Cerebellar nuclear complex (tissue), 1 donor: ENCODE data around the gene PIR.

Source experiments
- DNase-seq, 2 experiments: peaks; one replicate each; lab custom pipeline; 2025; lab: John Stamatoyannopoulos, UW

The PIR gene

GRCh38 chrX:15483891-15484290 lies 9.2 kb downstream of the PIR start:
- DNase-seq, result no peak

DNA sequence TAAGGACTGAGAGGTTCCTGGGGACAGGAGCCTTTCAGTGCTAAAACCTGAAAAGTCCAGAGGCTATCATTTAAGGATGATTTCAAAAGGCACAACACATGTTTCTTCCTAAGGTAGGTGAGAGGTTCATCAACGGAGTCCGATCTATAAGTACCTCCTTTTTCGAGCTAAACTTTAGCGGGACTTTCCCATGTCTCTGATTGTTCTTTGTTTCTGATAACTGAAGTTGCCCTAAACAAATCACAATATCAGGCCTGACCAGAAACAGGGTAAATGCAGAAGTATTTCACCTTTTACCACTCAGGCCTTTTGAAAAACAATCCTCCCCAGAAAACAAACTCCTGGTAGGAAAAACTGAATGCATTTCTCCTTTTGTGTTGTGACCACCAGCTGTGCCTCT lies 17.6 kb downstream of the PIR start:
- DNase-seq, result no peak

- DNase-seq, result no peak
Measured at GRCh38 chrX:15475021-15475420, 18.1 kb downstream of the PIR start.

- no peak for DNase-seq
Measured at GRCh38 chrX:15474028-15474427, 19.1 kb downstream of the PIR start.

DNA sequence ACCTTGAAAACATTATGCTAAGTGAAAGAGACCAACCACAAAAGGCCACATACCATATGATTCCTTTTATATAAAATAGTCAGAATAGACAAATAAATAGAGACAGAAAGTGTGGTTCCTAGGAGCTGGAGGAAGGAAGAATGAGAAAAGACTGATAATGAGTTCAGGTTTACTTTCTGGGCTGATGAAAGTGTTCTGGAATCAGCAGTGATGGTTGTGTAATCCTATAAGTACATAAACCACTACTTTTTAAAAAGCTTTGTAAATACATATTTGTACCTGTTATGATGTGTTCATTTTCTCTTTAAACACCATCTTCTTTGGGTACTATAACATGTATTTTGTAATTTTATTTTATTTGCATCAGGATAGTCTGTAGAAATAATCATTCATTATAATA lies 20.6 kb downstream of the PIR start:
- no peak for DNase-seq

DNA sequence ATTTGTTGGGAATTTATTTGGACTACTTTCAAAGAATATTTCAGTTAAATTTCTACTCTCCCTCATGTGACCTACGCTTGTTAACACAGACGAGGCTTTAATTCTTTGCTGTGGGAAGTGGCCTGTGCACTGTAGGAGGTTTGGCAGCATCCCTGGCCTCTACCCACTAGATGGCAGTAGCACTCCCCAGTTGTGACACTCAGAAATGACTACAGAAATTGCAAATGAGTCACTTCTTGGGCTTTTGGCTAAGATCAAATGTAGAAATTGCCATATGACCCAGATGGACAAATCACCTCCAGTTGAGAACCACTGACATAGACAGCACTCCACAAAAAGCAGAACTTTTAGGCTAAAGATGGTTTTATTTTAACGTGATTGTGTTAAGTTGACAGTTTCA lies 22.1 kb downstream of the PIR start:
- no peak for DNase-seq

GRCh38 chrX:15469613-15470012 lies 23.5 kb downstream of the PIR start:
- DNase-seq, result no peak

GRCh38 chrX:15468036-15468435 lies 25.1 kb downstream of the PIR start:
- no peak for DNase-seq

DNA sequence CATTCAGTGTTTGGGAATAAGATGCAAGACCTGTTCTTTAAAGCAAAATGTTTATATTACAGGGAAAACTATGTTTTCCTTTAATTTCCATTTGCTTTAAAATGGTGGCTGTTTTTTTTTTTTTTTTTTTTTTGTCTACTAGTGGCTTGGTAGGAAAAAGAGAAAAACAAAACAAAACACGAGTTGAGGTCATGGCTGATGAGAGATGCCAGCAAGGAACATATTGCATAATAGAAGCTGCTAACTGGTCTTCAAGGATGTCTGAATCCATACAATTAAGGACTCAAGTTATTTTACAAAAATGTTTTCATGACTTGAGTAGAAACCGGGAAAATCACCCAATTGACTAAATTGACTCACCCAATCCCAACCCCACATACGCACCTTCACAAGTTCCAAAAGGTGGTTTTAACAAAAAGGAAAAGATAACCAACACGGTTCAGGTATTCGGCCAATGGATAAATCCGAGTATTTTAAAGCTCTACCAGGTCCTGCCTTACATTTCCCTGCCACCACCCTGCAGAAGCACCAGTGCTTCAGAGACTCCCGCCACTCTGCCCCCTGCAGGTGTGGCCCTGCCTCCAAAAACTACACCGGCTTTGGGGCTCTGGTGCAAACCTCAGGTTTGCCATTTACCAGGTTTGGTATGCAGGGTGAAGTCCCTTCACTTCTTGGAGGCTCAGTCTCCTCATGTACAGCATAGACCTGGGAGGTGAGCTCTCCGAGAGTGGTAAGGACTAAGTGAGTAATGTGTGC lies 27.1 kb downstream of the PIR start:
- DNase-seq, result no peak

GRCh38 chrX:15465347-15465746 lies 27.8 kb downstream of the PIR start:
- DNase-seq, result no peak

- no peak for DNase-seq
Measured at GRCh38 chrX:15464704-15465103, 28.4 kb downstream of the PIR start.

DNA sequence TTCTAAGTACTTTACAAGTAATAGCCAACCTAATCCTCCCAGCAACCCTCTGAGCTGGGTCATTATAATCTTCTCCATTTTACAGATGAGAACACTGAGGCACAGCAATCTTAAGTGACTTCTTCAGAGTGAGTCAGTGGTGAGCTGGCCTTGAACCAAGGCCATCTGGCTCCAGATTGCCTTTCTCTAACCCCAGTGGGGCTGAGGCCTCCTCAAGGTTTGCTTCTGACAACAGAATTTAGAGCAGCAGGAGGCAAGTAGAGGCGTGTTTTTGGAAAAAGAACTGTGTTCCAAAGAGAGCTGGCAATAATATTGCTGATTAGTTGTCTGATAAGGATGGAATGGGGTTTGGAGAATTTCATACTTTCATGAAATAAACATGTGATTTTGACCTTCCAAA lies 41.2 kb downstream of the PIR start:
- no peak for DNase-seq

GRCh38 chrX:15448010-15448639 lies 45.0 kb downstream of the PIR start:
- no peak for DNase-seq

DNA sequence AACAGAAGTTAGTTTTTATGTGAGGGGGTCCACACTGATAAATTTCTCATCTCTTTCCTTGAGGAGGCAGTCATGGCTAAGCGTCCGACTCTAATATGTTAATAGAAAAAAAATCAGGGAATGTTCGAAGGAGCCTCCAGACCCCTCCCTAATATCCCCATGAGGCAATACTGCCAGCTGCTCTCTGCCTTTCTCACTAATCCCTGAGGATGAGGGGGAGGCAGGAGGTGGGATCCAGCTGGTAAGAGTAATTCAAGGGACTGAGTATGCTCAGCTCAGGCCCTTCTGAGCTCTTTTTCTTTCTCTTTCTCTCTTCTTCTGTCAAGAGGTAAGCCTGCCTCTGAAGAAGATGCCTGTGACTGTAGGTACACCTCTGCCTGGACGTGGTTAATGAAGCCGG lies 51.7 kb downstream of the PIR start:
- no peak for DNase-seq

- DNase-seq, result no peak
Measured at GRCh38 chrX:15438332-15438731, 54.8 kb downstream of the PIR start.

GRCh38 chrX:15437724-15438123 lies 55.4 kb downstream of the PIR start:
- no peak for DNase-seq

GRCh38 chrX:15435836-15436619 lies 57.1 kb downstream of the PIR start:
- DNase-seq, result no peak

- no peak for DNase-seq
Measured at GRCh38 chrX:15434205-15434604, 58.9 kb downstream of the PIR start.

DNA sequence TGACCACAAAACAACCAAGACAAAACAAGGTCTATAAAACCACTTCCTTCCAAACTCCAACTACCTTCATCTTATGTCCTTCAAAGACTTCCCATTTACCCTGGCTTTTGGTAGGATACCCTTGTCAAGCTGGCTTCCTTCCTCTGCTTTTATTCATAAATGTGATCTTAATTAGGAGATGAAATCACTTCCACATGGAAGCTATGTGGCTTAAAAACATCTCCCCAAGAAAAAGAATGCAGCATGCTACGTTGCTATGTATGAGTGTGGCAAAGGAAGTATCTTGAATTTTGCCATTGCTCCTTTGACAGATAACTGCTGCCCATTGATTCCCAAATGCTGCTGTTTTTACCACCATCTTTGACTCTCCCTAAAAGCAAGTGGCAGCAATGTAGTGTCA lies 62.5 kb downstream of the PIR start:
- DNase-seq, result no peak

- DNase-seq, result no peak
Measured at GRCh38 chrX:15430076-15430475, 63.1 kb downstream of the PIR start.

DNA sequence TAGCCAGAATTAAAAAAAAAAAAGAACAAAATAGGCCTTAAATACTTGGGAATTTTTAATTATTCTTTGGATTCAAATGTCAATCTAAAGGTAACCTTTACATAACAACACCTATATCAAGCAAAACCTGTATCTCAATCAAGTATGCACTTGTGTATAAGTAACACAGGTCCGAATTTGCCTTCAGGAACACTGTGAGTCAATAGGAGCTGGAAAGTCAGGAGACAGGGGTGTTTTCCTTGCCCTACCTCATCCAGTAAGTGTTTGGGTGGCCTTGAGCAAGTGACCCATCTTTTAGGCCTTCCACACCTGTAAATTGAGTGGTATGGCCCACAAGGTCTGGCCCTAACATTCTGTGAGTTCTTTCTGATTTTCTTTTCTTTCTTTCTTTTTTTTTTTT lies 68.1 kb downstream of the PIR start:
- DNase-seq, result no peak

GRCh38 chrX:15418707-15419181 lies 74.4 kb downstream of the PIR start:
- no peak for DNase-seq
